ENCODE measurements around the gene FRMD3.

- TF ChIP-seq, protein P1, sequence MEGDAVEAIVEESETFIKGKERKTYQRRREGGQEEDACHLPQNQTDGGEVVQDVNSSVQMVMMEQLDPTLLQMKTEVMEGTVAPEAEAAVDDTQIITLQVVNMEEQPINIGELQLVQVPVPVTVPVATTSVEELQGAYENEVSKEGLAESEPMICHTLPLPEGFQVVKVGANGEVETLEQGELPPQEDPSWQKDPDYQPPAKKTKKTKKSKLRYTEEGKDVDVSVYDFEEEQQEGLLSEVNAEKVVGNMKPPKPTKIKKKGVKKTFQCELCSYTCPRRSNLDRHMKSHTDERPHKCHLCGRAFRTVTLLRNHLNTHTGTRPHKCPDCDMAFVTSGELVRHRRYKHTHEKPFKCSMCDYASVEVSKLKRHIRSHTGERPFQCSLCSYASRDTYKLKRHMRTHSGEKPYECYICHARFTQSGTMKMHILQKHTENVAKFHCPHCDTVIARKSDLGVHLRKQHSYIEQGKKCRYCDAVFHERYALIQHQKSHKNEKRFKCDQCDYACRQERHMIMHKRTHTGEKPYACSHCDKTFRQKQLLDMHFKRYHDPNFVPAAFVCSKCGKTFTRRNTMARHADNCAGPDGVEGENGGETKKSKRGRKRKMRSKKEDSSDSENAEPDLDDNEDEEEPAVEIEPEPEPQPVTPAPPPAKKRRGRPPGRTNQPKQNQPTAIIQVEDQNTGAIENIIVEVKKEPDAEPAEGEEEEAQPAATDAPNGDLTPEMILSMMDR (conservative IDR thresholded peaks at IDR 0.05; ENCODE audit: low read depth, low read length) = no peak
- no peak for TF ChIP-seq EZH2 (IDR thresholded peaks at IDR 0.05; ENCODE audit: low read length, unreplicated experiment)
These were observed 66.0 kb downstream of the FRMD3 start for GRCh38 chr9:83472221-83472665.
